ENCODE measurements around the gene MMGT1.

DNA sequence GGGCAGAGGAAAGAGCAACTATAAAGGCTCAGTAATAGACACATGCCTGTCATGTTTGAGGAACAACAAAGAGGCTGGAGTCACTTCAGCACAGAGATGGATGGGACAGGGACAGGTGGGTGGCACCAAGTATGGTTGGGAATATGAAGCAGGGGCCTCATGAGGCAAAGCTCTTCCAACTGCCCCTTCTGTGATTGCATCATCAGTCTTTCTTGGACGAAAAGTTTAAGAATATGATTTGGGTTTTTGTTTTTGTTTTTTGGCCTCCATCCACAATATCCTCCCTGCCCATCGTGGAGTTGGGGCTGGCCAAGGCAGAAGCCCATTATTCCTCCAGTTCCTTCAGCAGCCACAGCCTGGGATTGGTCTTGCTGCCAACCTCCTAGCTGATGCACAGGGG, 45.9 kb downstream of the MMGT1 start:
- TF ChIP-seq CTCF (IDR thresholded peaks at IDR 0.05 in 4 of 5, conservative IDR thresholded peaks at IDR 0.05 in 1 of 5) (no peak), POLR2A (IDR thresholded peaks at IDR 0.05) (no peak)

All from gastrocnemius medialis (tissue), 4 donors.